NCI-H1105 treated with DMSO at 0.1 percent for 48 hours (cell line): Measurements from ENCODE around the gene NUMA1.

Source experiments
- DNase-seq: peaks from one replicate; lab custom pipeline; 2025; lab: John Stamatoyannopoulos, UW

The NUMA1 gene

GRCh38 chr11:72102946-72103753 lies 22.8 kb upstream of the NUMA1 start, which contains the start of gene LAMTOR1:
Gene LAMTOR1, minus strand, starts transcription at chr11:72103297. Its CDS starts 73 bp downstream, at chr11:72103224.
- peak; percentile 98 for DNase-seq

DNA sequence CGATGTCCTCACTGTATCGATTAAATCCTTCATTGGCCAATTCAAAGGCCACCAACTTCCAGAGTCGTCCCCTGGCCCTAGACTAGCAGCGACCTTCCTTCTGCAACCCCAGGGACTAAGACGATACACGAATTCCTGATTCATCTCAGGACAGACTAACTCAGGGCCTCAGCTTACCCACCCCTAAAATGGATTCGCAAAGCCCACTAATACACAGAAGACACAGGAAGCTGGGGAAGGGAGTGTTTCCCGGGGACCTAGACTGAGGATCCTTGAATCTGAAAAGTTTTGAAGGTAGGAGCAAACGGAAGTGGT lies 22.2 kb upstream of the NUMA1 start:
- no peak for DNase-seq

- DNase-seq = no peak
Measured at GRCh38 chr11:72102162-72102561, 21.8 kb upstream of the NUMA1 start.

- DNase-seq = no peak
Measured at GRCh38 chr11:72100462-72100861, 20.1 kb upstream of the NUMA1 start.

GRCh38 chr11:72100009-72100408 lies 19.7 kb upstream of the NUMA1 start:
- DNase-seq = no peak

GRCh38 chr11:72098741-72099140 lies 18.4 kb upstream of the NUMA1 start:
- no peak for DNase-seq

DNA sequence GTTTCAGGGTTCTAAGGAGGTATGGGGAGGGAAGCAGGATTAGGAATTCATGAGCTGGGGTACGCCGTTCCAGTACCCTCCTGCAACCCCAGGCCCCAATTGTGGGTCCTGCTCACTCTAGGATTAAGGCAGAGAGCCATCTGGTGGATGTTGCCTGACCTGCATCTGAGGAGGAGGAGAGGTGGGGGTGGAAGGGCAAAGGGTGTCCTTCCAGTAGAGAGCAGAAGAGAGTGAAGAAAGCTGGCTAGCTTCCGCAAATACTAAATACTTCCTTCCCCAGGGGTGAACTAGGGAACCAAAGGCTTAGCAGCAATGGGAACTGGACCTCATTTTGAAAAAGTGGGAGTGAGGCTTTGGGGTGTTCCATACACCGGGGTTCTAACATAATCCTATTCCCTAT lies 10.9 kb upstream of the NUMA1 start:
- DNase-seq = peak; percentile 39

GRCh38 chr11:72088076-72088808 lies 7.9 kb upstream of the NUMA1 start:
- DNase-seq = no peak

- DNase-seq = no peak
Measured at GRCh38 chr11:72085621-72086351, 5.4 kb upstream of the NUMA1 start.

- DNase-seq = no peak
Measured at GRCh38 chr11:72084965-72085364, 4.6 kb upstream of the NUMA1 start.

DNA sequence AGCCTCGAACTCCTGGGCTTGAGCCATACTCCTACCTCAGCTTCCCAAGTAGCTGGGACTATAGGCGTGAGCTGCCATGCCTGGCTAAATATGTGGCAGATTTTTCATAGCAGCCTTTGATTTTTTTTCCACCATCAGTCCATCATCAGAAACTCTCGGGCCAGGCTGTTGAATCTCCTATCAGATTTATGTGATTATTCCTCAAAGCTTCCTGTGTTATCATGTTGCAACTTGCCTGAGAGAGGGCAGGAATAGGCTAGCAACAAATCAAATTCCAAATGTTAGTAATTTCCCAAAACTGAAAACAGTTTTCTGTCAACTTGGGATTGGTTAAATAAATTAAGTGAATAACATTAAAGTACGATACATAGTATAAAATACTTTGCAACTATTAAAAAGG lies 3.7 kb upstream of the NUMA1 start:
- no peak for DNase-seq

GRCh38 chr11:72083414-72083813 lies 3.1 kb upstream of the NUMA1 start:
- DNase-seq = no peak

GRCh38 chr11:72081821-72082453 lies 1.6 kb upstream of the NUMA1 start:
- DNase-seq = no peak

DNA sequence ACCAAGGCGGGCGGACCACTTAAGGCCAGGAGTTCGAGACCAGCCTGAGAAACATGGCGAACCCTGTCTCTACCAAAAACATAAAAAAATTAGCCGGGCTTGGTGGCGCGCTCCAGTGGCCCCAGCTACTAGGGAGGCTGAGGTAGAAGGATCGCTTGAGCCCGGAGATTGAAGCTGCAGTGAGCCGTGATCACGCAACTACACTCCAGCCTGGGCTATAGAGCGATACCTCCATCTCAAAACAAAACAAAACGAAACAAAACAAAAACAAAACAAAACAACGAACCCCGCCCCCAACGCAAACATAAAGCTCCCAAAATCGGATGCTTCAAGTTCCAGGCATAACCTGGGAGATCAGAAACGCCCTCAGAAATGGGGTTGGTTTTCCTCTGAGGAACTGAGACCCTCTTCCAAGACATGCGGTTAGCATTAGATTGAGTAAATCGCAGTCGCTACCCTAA lies 872 bp upstream of the NUMA1 start:
- DNase-seq = no peak

DNA sequence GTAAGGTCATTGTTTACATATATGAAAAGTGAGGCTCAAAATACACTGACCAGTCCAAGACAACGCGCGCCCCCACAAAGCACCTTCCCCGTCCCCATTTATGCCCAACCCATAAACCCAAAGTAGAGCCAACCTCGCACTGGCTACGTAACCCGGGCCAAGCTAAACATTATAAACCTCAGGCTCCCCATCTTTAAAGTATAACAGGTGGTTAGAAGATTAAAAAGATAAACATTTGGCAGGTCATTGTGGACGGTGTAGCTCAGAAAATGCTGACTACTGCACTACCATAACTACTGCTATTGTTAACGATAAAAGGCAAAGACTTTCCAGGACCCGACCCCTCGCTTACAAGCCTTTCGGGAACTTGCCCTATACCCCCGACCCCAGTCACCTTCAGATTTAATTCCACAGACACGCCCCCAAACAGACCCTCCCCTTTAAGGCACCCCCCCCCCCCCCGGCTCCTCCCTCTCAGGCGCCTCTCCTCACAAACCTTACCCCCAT lies 470 bp downstream of the NUMA1 start:
- DNase-seq = no peak

DNA sequence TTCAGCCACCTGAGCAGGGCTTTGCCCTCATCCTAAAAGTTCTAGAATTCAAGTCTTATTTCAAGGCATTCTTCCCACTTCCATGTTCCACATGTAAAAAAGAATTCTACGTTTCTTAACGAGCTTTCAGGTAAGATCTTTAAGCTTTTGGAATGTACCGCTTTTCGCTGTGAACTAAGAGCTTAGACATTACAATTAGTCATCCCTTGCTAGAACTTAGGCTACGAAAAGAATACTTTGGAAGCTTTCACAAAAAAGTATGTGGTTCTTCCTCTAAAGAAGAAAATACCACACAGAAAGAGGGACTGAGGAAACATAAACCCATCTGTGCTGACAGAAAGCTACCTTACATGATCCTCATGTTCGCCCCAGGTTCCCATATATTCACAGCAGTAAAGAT lies 1.9 kb downstream of the NUMA1 start:
- DNase-seq = no peak

- no peak for DNase-seq
Measured at GRCh38 chr11:72075756-72076155, 4.6 kb downstream of the NUMA1 start.

GRCh38 chr11:72075109-72075508 lies 5.2 kb downstream of the NUMA1 start:
- DNase-seq = no peak

DNA sequence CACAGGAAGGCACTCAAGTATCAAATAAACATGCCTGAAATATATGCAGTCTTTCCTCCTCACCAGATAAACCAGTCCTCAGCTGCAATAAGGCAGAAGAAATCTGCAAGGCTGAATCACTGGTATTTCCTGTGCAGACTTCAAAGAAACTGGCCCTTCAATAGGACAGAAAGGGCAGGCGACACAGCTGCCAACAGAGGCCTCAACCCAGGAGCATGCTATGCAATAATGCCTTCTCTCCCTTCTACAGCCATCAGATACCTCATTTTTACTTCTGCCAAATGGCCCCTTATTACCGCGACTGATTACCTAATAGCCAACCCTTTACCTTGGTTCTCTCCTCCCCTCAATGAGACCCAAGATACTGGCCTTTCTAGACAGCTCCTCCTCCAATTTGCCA lies 8.0 kb downstream of the NUMA1 start:
- DNase-seq = no peak

GRCh38 chr11:72070491-72070890 lies 9.9 kb downstream of the NUMA1 start:
- no peak for DNase-seq

DNA sequence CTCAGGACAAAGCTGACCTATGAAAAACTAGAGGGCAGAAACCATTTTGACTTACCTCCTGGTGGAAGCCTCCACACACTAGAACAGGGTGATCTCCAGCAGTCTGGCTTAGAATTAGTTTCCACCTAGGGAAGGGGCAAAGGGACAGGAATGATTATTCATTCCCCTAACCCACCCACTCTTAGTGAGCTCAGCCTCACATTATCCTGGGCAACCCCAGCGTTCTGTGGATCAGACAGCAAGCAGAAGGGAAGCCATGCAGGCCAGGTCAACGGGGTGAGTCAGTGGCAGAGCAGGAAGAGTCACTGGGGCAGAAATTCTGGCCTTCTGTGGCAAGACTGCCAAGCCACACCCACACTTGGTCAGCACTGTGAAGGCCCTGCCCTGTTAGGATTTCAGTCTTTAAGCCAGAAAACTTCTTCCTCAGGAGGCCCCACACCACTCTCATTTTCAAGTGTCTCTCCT lies 10.5 kb downstream of the NUMA1 start:
- DNase-seq = no peak

GRCh38 chr11:72069200-72069599 lies 11.1 kb downstream of the NUMA1 start:
- DNase-seq = no peak
